H1 (cell line): ENCODE results near the gene OR52W1.

Source experiments
- BRCA1 ChIP-seq: IDR thresholded peaks from 2 replicates; pipeline ENCODE4 v1.6.1; 2012; ENCODE audit warnings: low read depth, low read length, improper control_type of control experiment
- CBX5 ChIP-seq: fragments of 300-800, 300-1000 bp; sonication (generic); IDR thresholded peaks from 2 replicates; pipeline ENCODE4 v1.7.1; 2016; ENCODE audit warnings: antibody characterized with exemption, low read length, low read depth
- CTCF ChIP-seq, 3 experiments: IDR thresholded peaks; 1 replicate in 2 of 3; 2 replicates in 1 of 3; pipeline versions ENCODE4 v1.5.1 to v1.6.1; 2011; ENCODE audit warnings: low read length in 3 of 3, mild to moderate bottlenecking in 3 of 3, inconsistent platforms in 2 of 3, low read depth in 1 of 3, moderate library complexity in 1 of 3; ENCODE audit not compliant: insufficient read depth in 1 of 3; ENCODE audit errors: control extremely low read depth in 1 of 3
- FOSL1 ChIP-seq: IDR thresholded peaks from 2 replicates; pipeline ENCODE4 v1.6.1; 2011; ENCODE audit warnings: mild to moderate bottlenecking, low read depth, low read length, moderate library complexity; ENCODE audit not compliant: insufficient read depth
- PHF8 ChIP-seq: fragments of 200-600 bp; sonication (generic); conservative IDR thresholded peaks from 2 replicates; pipeline ENCODE4 v1.7.1; 2012; ENCODE audit warnings: low read depth, mild to moderate bottlenecking, inconsistent platforms, low read length, moderate library complexity
- POLR2AphosphoS5 ChIP-seq: IDR thresholded peaks from 2 replicates; pipeline ENCODE4 v1.6.1; 2011; ENCODE audit warnings: low read depth, low read length
- SP1 ChIP-seq: IDR thresholded peaks from 2 replicates; pipeline ENCODE4 v1.6.1; 2011; ENCODE audit warnings: low read depth, low read length
- TAF1 ChIP-seq: IDR thresholded peaks from 2 replicates; pipeline ENCODE4 v1.6.1; 2011; ENCODE audit warnings: mild to moderate bottlenecking, low read depth, low read length
- TAF7 ChIP-seq: optimal IDR thresholded peaks from 2 replicates; pipeline ENCODE3; 2011; ENCODE audit warnings: low read depth, mild to moderate bottlenecking, inconsistent platforms, low read length, moderate library complexity, borderline replicate concordance

- TF ChIP-seq CTCF (IDR thresholded peaks at IDR 0.05; ENCODE audit: control extremely low read depth in 1 of 3, insufficient read depth in 1 of 3, low read depth in 1 of 3, low read length in 3 of 3) (no peak), TAF7 (no peak), SP1 (no peak), FOSL1 (no peak), POLR2AphosphoS5 (no peak), TAF1 (no peak), BRCA1 (no peak), CBX5 (no peak), PHF8 (no peak)
These were observed 7.6 kb downstream of the OR52W1 start for GRCh38 chr11:6206456-6207180.
